Stimulated activated effector memory CD8-positive, alpha-beta T cell treated with anti-CD3 and anti-CD28 coated beads, Interleukin-12 subunit alpha, Interleukin-12 subunit beta, amount 100 ng/mL, for 72 hours (primary cell): ENCODE data around the gene TNRC18.

ENCODE experiments used
- ATAC-seq: fragments of 150-1000 bp; cut with Tn5 transposase; 2 replicates; pipeline ENCODE4 v1.10.0; 2021
- DNase-seq, 2 donors: peaks; one replicate each; pipeline ENCODE4 v3.0.0; 2021 to 2022; ENCODE audit warnings: low spot score in 2 of 2
- H3K27ac Mint-ChIP-seq: one replicate; pipeline ENCODE4 v1.8.0; 2022; ENCODE audit warnings: mild to moderate bottlenecking, mixed read lengths
- H3K36me3 Mint-ChIP-seq: one replicate; pipeline ENCODE4 v1.8.0; 2022; ENCODE audit warnings: mild to moderate bottlenecking, mixed read lengths
- H3K4me1 Mint-ChIP-seq: one replicate; pipeline ENCODE4 v1.8.0; 2022; ENCODE audit warnings: mixed read lengths
- H3K4me3 Mint-ChIP-seq: one replicate; pipeline ENCODE4 v1.8.0; 2022; ENCODE audit warnings: mild to moderate bottlenecking, mixed read lengths
- H3K9me3 Mint-ChIP-seq: one replicate; pipeline ENCODE4 v1.8.0; 2022; ENCODE audit warnings: mixed read lengths

The TNRC18 gene

GRCh38 chr7:5437348-5437892, 13.8 kb upstream of the TNRC18 start:
- no peaks in the 10 kb centered on the region for H3K4me1 Mint-ChIP-seq
- no peak overlapping the region for H3K27ac Mint-ChIP-seq

GRCh38 chr7:5436003-5436678, 12.5 kb upstream of the TNRC18 start:
- no peak overlapping the region for H3K4me3 Mint-ChIP-seq
- H3K36me3 Mint-ChIP-seq: no peaks in the 10 kb centered on the region
- no peaks in the 10 kb centered on the region for H3K4me1 Mint-ChIP-seq
- no peak overlapping the region for H3K27ac Mint-ChIP-seq
- H3K9me3 Mint-ChIP-seq: no peaks in the 10 kb centered on the region
- no peak for ATAC-seq
- no peak for DNase-seq

More at GRCh38 chr7:5437348-5437892, 13.8 kb upstream of the TNRC18 start:
- ATAC-seq (no peak), DNase-seq (no peak)
- Mint-ChIP-seq H3K4me3 (no peak overlapping the region), H3K9me3 (no peaks in the 10 kb centered on the region), H3K36me3 (no peaks in the 10 kb centered on the region)

GRCh38 chr7:5435291-5436002, 11.8 kb upstream of the TNRC18 start:
- H3K4me1 Mint-ChIP-seq: no peaks in the 10 kb centered on the region
- H3K9me3 Mint-ChIP-seq: no peaks in the 10 kb centered on the region

GRCh38 chr7:5433181-5433580, 9.5 kb upstream of the TNRC18 start:
- Mint-ChIP-seq H3K4me1 (peaks cover 14% of the 10 kb centered on the region), H3K36me3 (no peaks in the 10 kb centered on the region), H3K9me3 (no peaks in the 10 kb centered on the region), H3K27ac (no peak overlapping the region), H3K4me3 (no peak overlapping the region)
- no peak for DNase-seq
- no peak for ATAC-seq

More at GRCh38 chr7:5435291-5436002, 11.8 kb upstream of the TNRC18 start:
- Mint-ChIP-seq H3K36me3 (no peaks in the 10 kb centered on the region), H3K27ac (no peak overlapping the region), H3K4me3 (no peak overlapping the region)
- DNase-seq: no peak
- no peak for ATAC-seq

- no peak for ATAC-seq
Measured at GRCh38 chr7:5432691-5433090, 9.1 kb upstream of the TNRC18 start.

GRCh38 chr7:5431560-5432015, 8.0 kb upstream of the TNRC18 start:
- Mint-ChIP-seq H3K4me1 (peaks cover 19% of the 10 kb centered on the region), H3K36me3 (peaks cover 5% of the 10 kb centered on the region), H3K27ac (no peak overlapping the region), H3K4me3 (no peak overlapping the region), H3K9me3 (no peaks in the 10 kb centered on the region)
- ATAC-seq: no peak
- no peak for DNase-seq

More at GRCh38 chr7:5432691-5433090, 9.1 kb upstream of the TNRC18 start:
- H3K9me3 Mint-ChIP-seq: no peaks in the 10 kb centered on the region
- no peak for DNase-seq
- H3K27ac Mint-ChIP-seq: no peak overlapping the region
- H3K36me3 Mint-ChIP-seq: peaks cover under 1% of the 10 kb centered on the region
- H3K4me1 Mint-ChIP-seq: peaks cover 14% of the 10 kb centered on the region
- no peak overlapping the region for H3K4me3 Mint-ChIP-seq

GRCh38 chr7:5430612-5430947, 6.9 kb upstream of the TNRC18 start:
- H3K4me3 Mint-ChIP-seq: no peak overlapping the region
- ATAC-seq: no peak
- no peaks in the 10 kb centered on the region for H3K9me3 Mint-ChIP-seq
- no peak for DNase-seq
- H3K27ac Mint-ChIP-seq: no peak overlapping the region
- peaks cover 5% of the 10 kb centered on the region for H3K36me3 Mint-ChIP-seq
- peaks cover 23% of the 10 kb centered on the region for H3K4me1 Mint-ChIP-seq

- peaks cover 28% of the 10 kb centered on the region for H3K4me1 Mint-ChIP-seq
- no peak overlapping the region for H3K27ac Mint-ChIP-seq
- H3K9me3 Mint-ChIP-seq: no peaks in the 10 kb centered on the region
- peaks cover 5% of the 10 kb centered on the region for H3K36me3 Mint-ChIP-seq
- H3K4me3 Mint-ChIP-seq: peak overlapping the region; percentile 33
- no peak for ATAC-seq
- no peak for DNase-seq
Measured at GRCh38 chr7:5429857-5430611, 6.4 kb upstream of the TNRC18 start.

- Mint-ChIP-seq H3K27ac (no peak overlapping the region), H3K36me3 (peaks cover 8% of the 10 kb centered on the region), H3K4me3 (peak overlapping the region; percentile 33), H3K9me3 (no peaks in the 10 kb centered on the region), H3K4me1 (peaks cover 34% of the 10 kb centered on the region)
- no peak for ATAC-seq
- DNase-seq: peak in 1 of 2 donors; percentile 53
Measured at GRCh38 chr7:5429253-5429856, 5.7 kb upstream of the TNRC18 start.

GRCh38 chr7:5428478-5429252, 5.0 kb upstream of the TNRC18 start:
- H3K4me1 Mint-ChIP-seq: peaks cover 38% of the 10 kb centered on the region
- H3K27ac Mint-ChIP-seq: no peak overlapping the region
- ATAC-seq (no peak), DNase-seq (peak in 1 of 2 donors; percentile 57)
- peaks cover 12% of the 10 kb centered on the region for H3K36me3 Mint-ChIP-seq
- peak overlapping the region; percentile 4 for H3K4me3 Mint-ChIP-seq
- no peaks in the 10 kb centered on the region for H3K9me3 Mint-ChIP-seq

- DNase-seq: no peak
- Mint-ChIP-seq H3K9me3 (no peaks in the 10 kb centered on the region), H3K27ac (no peak overlapping the region), H3K36me3 (peaks cover 12% of the 10 kb centered on the region), H3K4me3 (peak overlapping the region; percentile 73), H3K4me1 (peaks cover 44% of the 10 kb centered on the region)
- no peak for ATAC-seq
Measured at GRCh38 chr7:5426226-5426475, 2.5 kb upstream of the TNRC18 start.

- DNase-seq: peak in 1 of 2 donors; percentile 53
- peak overlapping the region; percentile 73 for H3K4me3 Mint-ChIP-seq
Measured at GRCh38 chr7:5425507-5426225, 2.0 kb upstream of the TNRC18 start.

GRCh38 chr7:5424749-5425506, 1.3 kb upstream of the TNRC18 start:
- ATAC-seq: no peak
- peaks cover 12% of the 10 kb centered on the region for H3K36me3 Mint-ChIP-seq
- peak overlapping the region; percentile 12 for H3K27ac Mint-ChIP-seq

More at GRCh38 chr7:5425507-5426225, 2.0 kb upstream of the TNRC18 start:
- H3K36me3 Mint-ChIP-seq: peaks cover 12% of the 10 kb centered on the region
- H3K27ac Mint-ChIP-seq: peak overlapping the region; percentile 12
- H3K4me1 Mint-ChIP-seq: peaks cover 46% of the 10 kb centered on the region
- no peak for ATAC-seq
- no peaks in the 10 kb centered on the region for H3K9me3 Mint-ChIP-seq

More at GRCh38 chr7:5424749-5425506, 1.3 kb upstream of the TNRC18 start:
- DNase-seq: peak in 1 of 2 donors; percentile 53
- H3K4me1 Mint-ChIP-seq: peaks cover 52% of the 10 kb centered on the region
- peak overlapping the region; percentile 73 for H3K4me3 Mint-ChIP-seq
- H3K9me3 Mint-ChIP-seq: no peaks in the 10 kb centered on the region
